ENCODE measurements around the gene ZFHX3. TPM values are rescaled to one million over a fixed set of nuclear protein-coding genes. Genes with fewer than 3 reads are reported as not detected.

Gene ZFHX3
- total and polyA plus RNA-seq, 2 of the 8 experiments (the other 6 are each of a cell fraction or from before 2014, with no cell fraction given): 0.08 to 0.99 TPM

- Histone ChIP-seq H3K27ac (ENCODE audit: low read depth, low read length) (no peak overlapping the region), H3K18ac (ENCODE audit: extremely low read depth, low read length) (no peak overlapping the region), H3K56ac (replicated peaks; ENCODE audit: insufficient read length, low read depth, low read length) (no peak overlapping the region), H3K9ac (replicated peaks in 1 of 4; ENCODE audit: extremely low read depth in 1 of 4, low read depth in 3 of 4, low read length in 3 of 4) (no peak overlapping the region), H2BK15ac (ENCODE audit: low read length) (no peak overlapping the region), H3K79me2 (ENCODE audit: control insufficient read depth in 1 of 2, insufficient read depth in 2 of 2, low read length in 2 of 2) (no peaks in the 10 kb centered on the region), H3K9me3 (ENCODE audit: insufficient read depth in 2 of 2, low read depth in 1 of 2, low read length in 1 of 2) (no peaks in the 10 kb centered on the region), H3K27me3 (replicated peaks in 1 of 4; ENCODE audit: control insufficient read depth in 3 of 4, extremely low read depth in 1 of 4, insufficient read depth in 3 of 4, low read length in 3 of 4) (no peaks in the 10 kb centered on the region), H3K4me1 (replicated peaks in 1 of 4; ENCODE audit: control insufficient read depth in 3 of 4, insufficient read depth in 4 of 4, low read length in 3 of 4) (peaks cover 0 to 2% (median 0%) of the 10 kb centered on the region in 4 experiments; a peak in 2 of 7 replicates), H2BK120ac (replicated peaks; ENCODE audit: low read depth, low read length) (no peak overlapping the region), H2BK12ac (ENCODE audit: low read depth, low read length) (no peak overlapping the region), H3K23me2 (ENCODE audit: low read depth, low read length) (no peaks in the 10 kb centered on the region), H3K4me2 (ENCODE audit: insufficient read depth in 1 of 2, low read depth in 2 of 2, low read length in 2 of 2) (no peak overlapping the region), H4K91ac (replicated peaks; ENCODE audit: insufficient read length, low read length) (no peak overlapping the region), H2AK5ac (ENCODE audit: low read depth, low read length) (no peak overlapping the region), H2BK5ac (ENCODE audit: low read depth, low read length) (no peak overlapping the region), H3K4ac (replicated peaks; ENCODE audit: insufficient read length, low read depth, low read length) (no peak overlapping the region), H2BK20ac (ENCODE audit: low read length) (no peak overlapping the region), H3K23ac (ENCODE audit: insufficient read length) (no peak overlapping the region), H3K36me3 (ENCODE audit: control insufficient read depth in 2 of 4, insufficient read depth in 4 of 4, low read length in 3 of 4) (no peaks in the 10 kb centered on the region), H3K79me1 (ENCODE audit: low read depth, low read length) (no peaks in the 10 kb centered on the region), H3K14ac (ENCODE audit: insufficient read length) (no peak overlapping the region), H4K8ac (ENCODE audit: extremely low read depth, insufficient read depth, low read length) (no peak overlapping the region), H4K5ac (ENCODE audit: insufficient read length, low read depth, low read length) (no peak overlapping the region), H2AFZ (ENCODE audit: low read length) (no peak overlapping the region), H4K20me1 (replicated peaks in 1 of 2; ENCODE audit: control insufficient read depth in 1 of 2, insufficient read depth in 2 of 2, low read length in 2 of 2) (no peaks in the 10 kb centered on the region), H3K4me3 (ENCODE audit: extremely low read depth in 1 of 4, insufficient read depth in 2 of 4, low read depth in 3 of 4, low read length in 4 of 4) (no peak overlapping the region)
- ChIA-PET POLR2A (ENCODE audit: partially characterized antibody) (no interaction called here), CTCF (ENCODE audit: partially characterized antibody) (interaction anchor here (0.7 to 5.2 kb wide), 6 partner anchors 10 to 80 kb away, joined by 3 to 20 read pairs (median 4); no protein-coding TSS in a partner anchor)
- FAIRE-seq (no peak), DNase-seq (ENCODE audit: low read depth in 1 of 2, low spot score in 2 of 2) (no peak)
- WGBS, 2 experiments (ENCODE audit: extremely low coverage in 1 of 2, insufficient coverage in 1 of 2, insufficient read length in 1 of 2, insufficient replicate concordance in 2 of 2, low coverage in 1 of 2, low lambda C conversion rate in 2 of 2, missing lambda C conversion rate in 1 of 2): 95% methylated on average over 3 of the region's 3 CpGs; no CpG with 5 or more reads in 1 of the 2 experiments
- TF ChIP-seq JUN (IDR thresholded peaks at IDR 0.05; ENCODE audit: low read depth, low read length) (no peak), TAF1 (IDR thresholded peaks at IDR 0.05; ENCODE audit: low read depth, low read length) (no peak), SP2 (IDR thresholded peaks at IDR 0.05; ENCODE audit: low read length) (no peak), BACH1 (IDR thresholded peaks at IDR 0.05; ENCODE audit: low read length) (no peak), RNF2 (IDR thresholded peaks at IDR 0.05; ENCODE audit: borderline replicate concordance, low read depth, low read length, missing control alignments, poor library complexity, severe bottlenecking) (no peak), KDM4A (IDR thresholded peaks at IDR 0.05; ENCODE audit: low read depth, low read length, severe bottlenecking) (no peak), TEAD4 (IDR thresholded peaks at IDR 0.05; ENCODE audit: low read depth, low read length) (no peak), YY1 (IDR thresholded peaks at IDR 0.05; ENCODE audit: low read depth, low read length) (no peak), POLR2A (IDR thresholded peaks at IDR 0.05; ENCODE audit: control extremely low read depth in 1 of 2, low read depth in 2 of 2, low read length in 2 of 2) (no peak), ATF2 (IDR thresholded peaks at IDR 0.05; ENCODE audit: low read length) (no peak), CTCF (IDR thresholded peaks at IDR 0.05; ENCODE audit: control extremely low read depth in 1 of 3, insufficient read depth in 1 of 3, low read depth in 1 of 3, low read length in 3 of 3) (no peak)
Observed at GRCh38 chr16:72913551-72913950, 134.4 kb downstream of the ZFHX3 start.
